ENCODE data around the gene IL12B. TPM values are rescaled to one million over a fixed set of nuclear protein-coding genes. Genes with fewer than 3 reads are reported as not detected.
"Not testable (repeated sequence)": the region's sequence is repeated elsewhere in the genome, so short reads cannot be mapped to it uniquely, and the experiment has no call there.

IL12B gene
- total RNA-seq (under 1 TPM in 1 of 2 donors, not detected in 1; 0.11 TPM), polyA plus RNA-seq (under 1 TPM in 1 of 2 donors, not detected in 1; 0.08 TPM)
- long read RNA-seq, donor 1, result 0 reads
- long read RNA-seq, donor 2, result 0 reads
- long read RNA-seq, donor 3, result 0 reads
- long read RNA-seq, donor 4, result 0 reads
- long read RNA-seq, donor 5, result 0 reads

DNA sequence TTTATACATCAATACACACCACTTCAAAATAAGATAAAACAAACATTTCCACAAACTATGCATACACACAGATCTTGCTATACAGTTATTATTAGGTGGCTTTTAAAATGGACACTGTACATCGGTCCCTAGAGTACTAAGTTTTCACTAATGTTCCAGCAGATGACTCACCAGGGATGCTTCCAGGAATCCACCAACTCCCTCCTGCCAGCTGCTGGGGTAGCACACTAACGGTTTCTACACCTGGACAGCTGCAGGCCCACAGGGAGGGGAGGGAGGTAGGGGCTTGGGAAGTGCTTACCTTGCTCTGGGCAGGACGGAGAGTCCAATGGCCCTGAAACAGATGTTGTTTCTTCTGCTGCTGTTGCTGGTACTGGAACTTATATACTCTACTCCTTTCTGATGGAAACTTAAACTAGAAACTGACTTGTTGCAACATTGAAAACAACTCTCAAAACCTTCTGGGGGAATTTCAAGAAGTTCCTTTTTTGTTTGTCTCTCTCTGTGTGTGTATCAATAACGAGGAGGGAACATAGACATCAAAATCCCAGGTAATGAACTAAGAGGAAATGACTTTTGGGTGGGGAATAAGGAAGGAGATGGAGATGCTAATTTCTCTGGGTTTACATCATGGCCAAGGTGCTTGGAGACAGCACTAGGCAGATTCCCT lies at the start of gene IL12B:
Gene IL12B (minus strand): TSS at position 357 of the 670 bp plus-strand sequence. CDS start 3,705 bp downstream, outside the sequence.
- no peak within 1 kb of the TSS for H3K9ac ChIP-seq (ENCODE audit: insufficient read depth in 1 of 2, low read length in 2 of 2)
- TF ChIP-seq CTCF (IDR thresholded peaks at IDR 0.05; ENCODE audit: control extremely low read depth, extremely low read depth), result no peak
- H3K27ac ChIP-seq (ENCODE audit: low read depth in 1 of 2, low read length in 1 of 2), result no peak within 1 kb of the TSS
- peaks cover 0 to 9% (median 0%) of the 10 kb centered on the region in 5 donors for H3K4me1 ChIP-seq (ENCODE audit: control insufficient read depth in 5 of 5, insufficient read depth in 5 of 5, low read length in 5 of 5)
- WGBS, 2 donors, result 57 to 59% methylated on average over 4 of the region's 4 CpGs
- peaks cover 0 to 11% (median 0%) of the 10 kb centered on the region in 3 donors for H3K27me3 ChIP-seq (ENCODE audit: control insufficient read depth in 3 of 3, insufficient read depth in 3 of 3, low read length in 2 of 3)
- DNase-seq, result no peak
- H3K4me3 ChIP-seq, result no peak within 1 kb of the TSS
- no peak for ATAC-seq (ENCODE audit: insufficient read depth, low FRiP score)
- no peaks in the 10 kb centered on the region for H3K36me3 ChIP-seq (ENCODE audit: control insufficient read depth in 4 of 4, insufficient read depth in 4 of 4, low read length in 4 of 4)
- H3K9me3 ChIP-seq (ENCODE audit: control insufficient read depth in 4 of 4, insufficient read depth in 3 of 4, low read length in 3 of 4), result no peaks in the 10 kb centered on the region

- no peak for DNase-seq
- H3K4me1 ChIP-seq (ENCODE audit: control insufficient read depth in 5 of 5, insufficient read depth in 5 of 5, low read length in 5 of 5), result no peaks in the 10 kb centered on the region
- peaks cover 0 to 10% (median 4%) of the 10 kb centered on the region in 4 donors for H3K9me3 ChIP-seq (ENCODE audit: control insufficient read depth in 4 of 4, insufficient read depth in 3 of 4, low read length in 3 of 4)
- no peak overlapping the region for H3K27ac ChIP-seq (ENCODE audit: low read depth in 1 of 2, low read length in 1 of 2)
- TF ChIP-seq CTCF (IDR thresholded peaks at IDR 0.05; ENCODE audit: control extremely low read depth, extremely low read depth), result no peak
- no peak overlapping the region for H3K4me3 ChIP-seq
- no peaks in the 10 kb centered on the region for H3K36me3 ChIP-seq (ENCODE audit: control insufficient read depth in 4 of 4, insufficient read depth in 4 of 4, low read length in 4 of 4)
- no peak overlapping the region for H3K9ac ChIP-seq (ENCODE audit: insufficient read depth in 1 of 2, low read length in 2 of 2)
- no peaks in the 10 kb centered on the region for H3K27me3 ChIP-seq (ENCODE audit: control insufficient read depth in 3 of 3, insufficient read depth in 3 of 3, low read length in 2 of 3)
- ATAC-seq (ENCODE audit: insufficient read depth, low FRiP score), result no peak
These were observed 47.4 kb upstream of the IL12B start for GRCh38 chr5:159377653-159378052.

GRCh38 chr5:159367866-159368265 lies 37.6 kb upstream of the IL12B start:
- not testable (repeated sequence) for H3K36me3 ChIP-seq (ENCODE audit: control insufficient read depth in 4 of 4, insufficient read depth in 4 of 4, low read length in 4 of 4); H3K9me3 ChIP-seq (ENCODE audit: control insufficient read depth in 4 of 4, insufficient read depth in 3 of 4, low read length in 3 of 4); H3K4me1 ChIP-seq (ENCODE audit: control insufficient read depth in 5 of 5, insufficient read depth in 5 of 5, low read length in 5 of 5); ATAC-seq (ENCODE audit: insufficient read depth, low FRiP score); H3K27me3 ChIP-seq (ENCODE audit: control insufficient read depth in 3 of 3, insufficient read depth in 3 of 3, low read length in 2 of 3); H3K4me3 ChIP-seq; H3K27ac ChIP-seq (ENCODE audit: low read depth in 1 of 2, low read length in 1 of 2); DNase-seq; H3K9ac ChIP-seq (ENCODE audit: insufficient read depth in 1 of 2, low read length in 2 of 2)
- 78 to 88% methylated on average over 1 of the region's 1 CpG for WGBS, 2 donors

DNA sequence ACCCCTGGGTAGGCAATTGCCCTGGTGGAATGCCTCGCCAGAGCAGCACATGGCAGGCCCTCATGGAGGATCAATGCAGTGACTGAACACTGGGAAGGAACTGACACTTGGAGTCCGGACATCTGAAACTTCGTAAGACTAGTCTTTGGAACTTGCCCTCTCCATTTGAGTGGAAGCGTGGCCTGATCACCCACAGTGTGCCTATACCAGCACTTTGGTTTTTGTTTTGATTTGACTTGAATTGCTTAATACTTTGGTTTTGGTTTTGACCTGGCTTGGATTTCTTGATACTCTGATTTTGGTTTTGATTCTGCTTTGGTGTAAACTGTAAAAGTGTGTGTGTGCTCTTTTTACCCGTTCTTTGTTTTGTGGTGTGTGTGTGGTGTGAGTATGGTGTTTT lies 36.5 kb upstream of the IL12B start:
- WGBS, 2 donors, result 89% methylated on average over 5 of the region's 5 CpGs
- H3K4me1 ChIP-seq (ENCODE audit: control insufficient read depth in 5 of 5, insufficient read depth in 5 of 5, low read length in 5 of 5); H3K36me3 ChIP-seq (ENCODE audit: control insufficient read depth in 4 of 4, insufficient read depth in 4 of 4, low read length in 4 of 4); H3K27me3 ChIP-seq (ENCODE audit: control insufficient read depth in 3 of 3, insufficient read depth in 3 of 3, low read length in 2 of 3); H3K9ac ChIP-seq (ENCODE audit: insufficient read depth in 1 of 2, low read length in 2 of 2); H3K9me3 ChIP-seq (ENCODE audit: control insufficient read depth in 4 of 4, insufficient read depth in 3 of 4, low read length in 3 of 4); ATAC-seq (ENCODE audit: insufficient read depth, low FRiP score); H3K27ac ChIP-seq (ENCODE audit: low read depth in 1 of 2, low read length in 1 of 2); DNase-seq; H3K4me3 ChIP-seq: not testable (repeated sequence)

All from lung (tissue), 16 donors.